Neuronal stem cell (in vitro differentiated cells): ENCODE data around the gene RFT1.

Experiments used
- DNase-seq: peaks from one replicate; pipeline ENCODE4 v3.0.0-alpha.2; 2013; ENCODE audit warnings: low spot score
- H2AFZ ChIP-seq: one replicate; pipeline ENCODE4 v1.6.1; 2013; ENCODE audit warnings: mild to moderate bottlenecking, low read length, inconsistent platforms
- H2AK5ac ChIP-seq: 2 replicates; pipeline ENCODE4 v1.6.1; 2013; ENCODE audit warnings: low read depth, mild to moderate bottlenecking, inconsistent platforms, low read length, moderate library complexity, mixed read lengths
- H2BK120ac ChIP-seq: 2 replicates; pipeline ENCODE4 v1.6.1; 2013; ENCODE audit warnings: low read depth, mild to moderate bottlenecking, inconsistent platforms, low read length, moderate library complexity, mixed read lengths
- H2BK12ac ChIP-seq: one replicate; pipeline ENCODE4 v1.6.1; 2013; ENCODE audit warnings: low read length, inconsistent platforms
- H2BK15ac ChIP-seq: 2 replicates; pipeline ENCODE4 v1.6.1; 2013; ENCODE audit warnings: mild to moderate bottlenecking, low read length, inconsistent platforms, mixed read lengths
- H2BK5ac ChIP-seq: one replicate; pipeline ENCODE4 v1.6.1; 2013; ENCODE audit warnings: inconsistent platforms, mild to moderate bottlenecking, low read length, moderate library complexity
- H3K14ac ChIP-seq: one replicate; pipeline ENCODE4 v1.6.1; 2013; ENCODE audit warnings: low read length, inconsistent platforms
- H3K18ac ChIP-seq: 2 replicates; pipeline ENCODE4 v1.6.1; 2013; ENCODE audit warnings: low read length, inconsistent platforms
- H3K23ac ChIP-seq: 2 replicates; pipeline ENCODE4 v1.6.1; 2013; ENCODE audit warnings: low read depth, mild to moderate bottlenecking, mixed read lengths, low read length, inconsistent platforms; ENCODE audit not compliant: poor library complexity
- H3K27ac ChIP-seq: replicated peaks from 3 replicates; pipeline ENCODE4 v1.5.1; 2013; ENCODE audit warnings: low read length, inconsistent platforms
- H3K27me3 ChIP-seq, 3 experiments: 2 replicates each; pipeline ENCODE4 v1.6.1; 2013; ENCODE audit warnings: low read length in 3 of 3, mild to moderate bottlenecking in 2 of 3, inconsistent platforms in 1 of 3, low read depth in 1 of 3, mixed read lengths in 1 of 3, moderate library complexity in 1 of 3; ENCODE audit not compliant: control insufficient read depth in 3 of 3, insufficient read depth in 3 of 3
- H3K36me3 ChIP-seq, 2 donors: replicated peaks in 1 of 2; 2 replicates each; pipeline ENCODE4 v1.6.1; 2013; ENCODE audit warnings: low read length in 2 of 2; ENCODE audit not compliant: control insufficient read depth in 2 of 2, insufficient read depth in 2 of 2
- H3K4ac ChIP-seq: 2 replicates; pipeline ENCODE4 v1.6.1; 2013; ENCODE audit warnings: inconsistent platforms, mild to moderate bottlenecking, low read length, moderate library complexity
- H3K4me1 ChIP-seq, 2 donors: 1 replicate in 1 of 2; 2 replicates in 1 of 2; pipeline ENCODE4 v1.6.1; 2013; ENCODE audit warnings: low read length in 2 of 2, low read depth in 1 of 2; ENCODE audit not compliant: control insufficient read depth in 2 of 2, insufficient read depth in 1 of 2
- H3K4me2 ChIP-seq: one replicate; pipeline ENCODE4 v1.6.1; 2013; ENCODE audit warnings: mild to moderate bottlenecking, low read length, inconsistent platforms; ENCODE audit not compliant: insufficient read depth, poor library complexity, severe bottlenecking
- H3K4me3 ChIP-seq, 2 donors: 2 replicates each; pipeline ENCODE4 v1.5.1; 2013; ENCODE audit warnings: low read length in 2 of 2, mild to moderate bottlenecking in 2 of 2, inconsistent platforms in 1 of 2, moderate library complexity in 1 of 2
- H3K79me1 ChIP-seq: one replicate; pipeline ENCODE4 v1.6.1; 2013; ENCODE audit warnings: low read depth, mild to moderate bottlenecking, inconsistent platforms, low read length, moderate library complexity
- H3K9ac ChIP-seq: one replicate; pipeline ENCODE4 v1.6.1; 2013; ENCODE audit warnings: mild to moderate bottlenecking, low read depth, low read length, inconsistent platforms; ENCODE audit not compliant: poor library complexity
- H3K9me3 ChIP-seq, 2 donors: replicated peaks in 1 of 2; 2 replicates each; pipeline versions ENCODE3 to v1.6.1; 2013; ENCODE audit warnings: low read length in 2 of 2, mild to moderate bottlenecking in 2 of 2, inconsistent platforms in 1 of 2, low read depth in 1 of 2, mixed read lengths in 1 of 2, moderate library complexity in 1 of 2; ENCODE audit not compliant: control insufficient read depth in 2 of 2, insufficient read depth in 1 of 2
- H4K8ac ChIP-seq: one replicate; pipeline ENCODE4 v1.6.1; 2013; ENCODE audit warnings: low read depth, mild to moderate bottlenecking, inconsistent platforms, low read length, moderate library complexity
- H4K91ac ChIP-seq: one replicate; pipeline ENCODE4 v1.6.1; 2013; ENCODE audit warnings: low read length, low read depth, mild to moderate bottlenecking, inconsistent platforms; ENCODE audit not compliant: poor library complexity
- WGBS, 2 donors: extraction: QIAGEN DNeasy Blood & Tissue Kit; methylation state at CpG; one replicate each; pipeline ENCODE4 v1.1.7; 2013; ENCODE audit warnings: missing lambda C conversion rate in 2 of 2, mixed read lengths in 1 of 2; ENCODE audit not compliant: insufficient read length in 2 of 2, insufficient replicate concordance in 1 of 2; ENCODE audit errors: extremely low coverage in 2 of 2; 5-methylcytosine and 5-hydroxymethylcytosine counted together

The RFT1 gene

GRCh38 chr3:53085476-53085875 is 44.8 kb downstream of the RFT1 start:
- Histone ChIP-seq H3K4me3 (no peak overlapping the region), H3K9ac (no peak overlapping the region), H3K79me1 (peaks cover 3% of the 10 kb centered on the region), H3K27ac (no peak overlapping the region), H3K4me2 (no peak overlapping the region), H3K36me3 (peaks cover 4 to 14% of the 10 kb centered on the region in 2 donors), H2BK5ac (no peak overlapping the region), H2BK120ac (no peak overlapping the region), H3K23ac (no peak overlapping the region), H4K91ac (no peak overlapping the region), H3K4me1 (no peaks in the 10 kb centered on the region), H3K9me3 (no peaks in the 10 kb centered on the region), H3K14ac (no peak overlapping the region), H2BK12ac (no peak overlapping the region), H2AK5ac (no peak overlapping the region), H3K18ac (no peak overlapping the region), H2AFZ (no peak overlapping the region), H2BK15ac (no peak overlapping the region), H3K27me3 (no peaks in the 10 kb centered on the region), H3K4ac (no peak overlapping the region), H4K8ac (no peak overlapping the region)
- no CpG with 5 or more reads among the region's 10 CpGs for WGBS, 2 donors
- no peak for DNase-seq

GRCh38 chr3:53084310-53085001 is 45.8 kb downstream of the RFT1 start:
- Histone ChIP-seq H3K27me3 (no peaks in the 10 kb centered on the region), H3K9me3 (no peaks in the 10 kb centered on the region), H3K4me2 (no peak overlapping the region), H3K14ac (no peak overlapping the region), H3K4me3 (no peak overlapping the region), H3K9ac (no peak overlapping the region), H3K36me3 (peaks cover 1 to 4% of the 10 kb centered on the region in 2 donors), H4K91ac (no peak overlapping the region), H3K23ac (no peak overlapping the region), H2BK12ac (no peak overlapping the region), H3K27ac (no peak overlapping the region), H2AFZ (no peak overlapping the region), H3K18ac (no peak overlapping the region), H2BK120ac (no peak overlapping the region), H4K8ac (no peak overlapping the region), H3K4ac (no peak overlapping the region), H3K79me1 (no peaks in the 10 kb centered on the region), H2BK15ac (no peak overlapping the region), H3K4me1 (no peaks in the 10 kb centered on the region), H2AK5ac (no peak overlapping the region), H2BK5ac (no peak overlapping the region)
- no CpG with 5 or more reads among the region's 12 CpGs for WGBS, 2 donors
- DNase-seq = no peak

- Histone ChIP-seq H3K4me3 (no peak overlapping the region), H4K91ac (no peak overlapping the region), H2AK5ac (no peak overlapping the region), H2BK120ac (no peak overlapping the region), H4K8ac (no peak overlapping the region), H3K27me3 (no peaks in the 10 kb centered on the region), H3K4me2 (no peak overlapping the region), H3K27ac (no peak overlapping the region), H2AFZ (no peak overlapping the region), H2BK12ac (no peak overlapping the region), H3K79me1 (no peaks in the 10 kb centered on the region), H3K18ac (no peak overlapping the region), H3K9ac (no peak overlapping the region), H3K4me1 (no peaks in the 10 kb centered on the region), H3K9me3 (no peaks in the 10 kb centered on the region), H3K23ac (no peak overlapping the region), H3K4ac (no peak overlapping the region), H2BK5ac (no peak overlapping the region), H2BK15ac (no peak overlapping the region), H3K36me3 (no peaks in the 10 kb centered on the region), H3K14ac (no peak overlapping the region)
- DNase-seq = no peak
- no CpG with 5 or more reads among the region's 3 CpGs for WGBS, 2 donors
Observed at GRCh38 chr3:53083949-53084309, 46.3 kb downstream of the RFT1 start.

GRCh38 chr3:53083521-53083920 is 46.7 kb downstream of the RFT1 start:
- no CpG with 5 or more reads among the region's 8 CpGs for WGBS, 2 donors
- H4K91ac ChIP-seq = no peak overlapping the region
- no peaks in the 10 kb centered on the region for H3K4me1 ChIP-seq
- H3K27ac ChIP-seq = no peak overlapping the region
- no peak for DNase-seq
- H3K79me1 ChIP-seq = no peaks in the 10 kb centered on the region
- H3K4me3 ChIP-seq = no peak overlapping the region
- no peak overlapping the region for H4K8ac ChIP-seq
- no peak overlapping the region for H2BK120ac ChIP-seq
- no peak overlapping the region for H3K4me2 ChIP-seq
- H2BK5ac ChIP-seq = no peak overlapping the region
- H3K27me3 ChIP-seq = no peaks in the 10 kb centered on the region
- H3K36me3 ChIP-seq = no peaks in the 10 kb centered on the region
- no peak overlapping the region for H2BK12ac ChIP-seq
- no peak overlapping the region for H2AFZ ChIP-seq
- H3K23ac ChIP-seq = no peak overlapping the region
- no peaks in the 10 kb centered on the region for H3K9me3 ChIP-seq
- H3K14ac ChIP-seq = no peak overlapping the region
- no peak overlapping the region for H3K9ac ChIP-seq
- no peak overlapping the region for H2AK5ac ChIP-seq
- H3K4ac ChIP-seq = no peak overlapping the region
- no peak overlapping the region for H3K18ac ChIP-seq
- H2BK15ac ChIP-seq = no peak overlapping the region
